Stimulated activated CD4-positive, alpha-beta T cell treated with anti-CD3 and anti-CD28 coated beads, Interleukin-15, amount 100 ng/mL, for 1 hour (primary cell): ENCODE data around the gene OS9.

Experiments
- DNase-seq, 2 donors: peaks; one replicate each; pipeline ENCODE4 v3.0.0-alpha.2; 2020; ENCODE audit warnings: low read depth in 1 of 2, low spot score in 1 of 2

The OS9 gene

DNA sequence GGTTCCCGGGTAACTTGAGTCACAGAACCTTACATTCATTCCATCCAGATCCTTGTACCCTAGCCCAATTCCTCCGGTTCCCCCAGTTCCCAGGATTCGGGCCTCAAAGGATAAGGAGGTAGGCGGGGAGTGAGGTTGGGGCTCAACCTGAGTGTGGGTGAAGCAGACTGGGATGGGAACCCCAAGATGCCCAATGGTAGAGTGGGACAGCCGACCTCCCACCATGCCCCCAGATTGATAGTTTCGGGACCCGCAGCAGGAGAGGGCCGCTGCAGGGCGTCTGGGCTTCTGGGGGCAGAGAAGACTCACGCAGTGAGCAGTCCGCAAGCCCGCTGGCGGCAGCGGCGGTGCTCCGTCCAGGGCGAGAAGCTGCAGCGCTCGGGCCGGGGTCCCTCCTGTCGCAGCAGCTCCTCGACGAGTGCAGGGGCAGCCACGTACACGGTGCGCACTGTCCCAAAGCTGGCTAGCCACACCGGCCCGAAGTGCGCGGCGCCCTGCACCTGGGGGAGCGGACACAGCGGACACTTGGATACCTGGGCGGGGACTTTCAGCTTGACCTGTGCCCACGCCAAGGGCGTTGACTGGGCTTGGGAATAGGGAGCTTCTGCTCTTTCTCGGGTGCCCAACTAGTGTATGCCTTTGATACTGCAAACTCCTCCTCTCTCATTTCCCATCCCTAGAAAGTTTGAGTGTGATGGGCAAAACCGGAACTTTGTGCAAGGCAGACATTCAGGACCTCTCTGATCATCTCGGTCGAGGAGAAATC, 71.9 kb downstream of the OS9 start:
- no peak for DNase-seq

GRCh38 chr12:57766464-57767304, 72.8 kb downstream of the OS9 start, which contains the start of gene CYP27B1:
Gene CYP27B1, minus strand, starts transcription at chr12:57767078. Its CDS starts 37 bp downstream, at chr12:57767041.
- DNase-seq: no peak

- no peak for DNase-seq
Measured at GRCh38 chr12:57767305-57767698, 73.4 kb downstream of the OS9 start.

DNA sequence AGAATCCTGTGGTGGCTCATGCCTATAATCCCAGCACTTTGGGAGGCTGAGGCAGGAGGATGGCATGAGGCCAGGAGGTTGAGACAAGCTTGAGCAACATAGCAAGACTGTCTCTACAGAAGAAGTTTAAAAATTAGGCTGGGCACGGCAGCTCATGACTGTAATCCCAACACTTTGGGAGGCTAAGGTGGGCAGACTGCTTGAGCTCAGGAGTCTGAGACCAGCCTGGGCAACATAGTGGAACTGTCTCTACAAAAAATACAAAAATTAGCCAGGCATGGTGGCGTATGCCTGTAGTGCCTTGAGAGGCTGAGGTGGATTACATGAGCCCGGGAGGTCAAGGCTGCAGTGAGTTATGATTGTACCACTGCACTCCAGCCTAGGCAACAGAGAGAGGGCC, 73.9 kb downstream of the OS9 start:
- DNase-seq: no peak

DNA sequence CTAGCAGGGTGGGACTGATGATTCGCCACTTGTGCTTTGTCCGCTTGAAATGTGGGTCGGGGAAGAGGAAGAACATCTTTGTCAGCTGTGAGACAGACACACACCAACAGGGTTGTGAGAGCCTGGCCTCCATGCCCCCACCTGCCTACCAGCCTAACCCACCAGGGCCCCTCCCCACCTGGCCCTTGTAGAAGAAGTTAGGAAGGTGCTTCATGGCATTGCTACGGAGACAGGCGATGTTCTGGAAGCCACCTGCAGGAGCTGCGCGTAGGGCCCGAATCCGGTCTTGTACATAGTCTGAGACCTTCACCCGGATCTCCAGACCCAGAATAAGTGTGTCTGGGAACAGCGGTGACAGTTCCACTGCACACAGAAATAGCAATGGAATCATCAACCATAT, 75.7 kb downstream of the OS9 start:
- DNase-seq: no peak

GRCh38 chr12:57770734-57771133, 76.8 kb downstream of the OS9 start:
- no peak for DNase-seq
